Right lobe of liver (tissue), 4 donors: ENCODE results near the gene P3H2.

Experiments used
- CTCF ChIP-seq, 4 donors: fragments of 200-600 bp in 3 of 4; fragments of 450-650 bp in 1 of 4; IDR thresholded peaks; one replicate each; pipeline versions ENCODE4 v1.5.1 to v1.8.0; 2016 to 2022; ENCODE audit warnings: antibody characterized with exemption in 4 of 4, mild to moderate bottlenecking in 2 of 4
- POLR2A ChIP-seq: fragments of 450-650 bp; IDR thresholded peaks from one replicate; pipeline ENCODE4 v1.6.1; 2017; ENCODE audit warnings: antibody characterized with exemption, mild to moderate bottlenecking
- donor health status: DM: no; HTN: no; CAD: no.
- donor health status: DM: no; HTN: no; CAD: no.
- donor health status: DM: no; HTN: yes; CAD: no.

- TF ChIP-seq POLR2A (no peak), CTCF (IDR thresholded peaks at IDR 0.05) (no peak)
Observed at GRCh38 chr3:190076136-190076535, 44.6 kb downstream of the P3H2 start.
